Measurements from ENCODE around the gene UBE2D4.
"Not testable (repeated sequence)": the region's sequence is repeated elsewhere in the genome, so short reads cannot be mapped to it uniquely, and the experiment has no call there.

UBE2D4 gene

GRCh38 chr7:43937444-43937843 is 11.2 kb downstream of the UBE2D4 start:
- no peak for ATAC-seq
- Mint-ChIP-seq H3K27me3 (no peaks in the 10 kb centered on the region), H3K4me3 (no peak overlapping the region), H3K27ac (no peak overlapping the region), H3K4me1 (no peaks in the 10 kb centered on the region), H3K9me3 (no peaks in the 10 kb centered on the region)
- DNase-seq: no peak

GRCh38 chr7:43938892-43939482 is 12.8 kb downstream of the UBE2D4 start:
- H3K4me3 Mint-ChIP-seq: no peak overlapping the region
- no peaks in the 10 kb centered on the region for H3K9me3 Mint-ChIP-seq
- DNase-seq (no peak), ATAC-seq (no peak)
- no peaks in the 10 kb centered on the region for H3K27me3 Mint-ChIP-seq
- H3K4me1 Mint-ChIP-seq: no peaks in the 10 kb centered on the region
- H3K27ac Mint-ChIP-seq: no peak overlapping the region

- Mint-ChIP-seq H3K27me3 (no peaks in the 10 kb centered on the region), H3K27ac (no peak overlapping the region), H3K4me3 (no peak overlapping the region), H3K9me3 (no peaks in the 10 kb centered on the region), H3K4me1 (no peaks in the 10 kb centered on the region)
- no peak for ATAC-seq
- DNase-seq: no peak
Measured at GRCh38 chr7:43942250-43942649, 16.0 kb downstream of the UBE2D4 start.

- no peak overlapping the region for H3K4me3 Mint-ChIP-seq
- peak overlapping the region in 1 of 2 donors; percentile 8 for H3K27ac Mint-ChIP-seq
- H3K9me3 Mint-ChIP-seq: no peaks in the 10 kb centered on the region
- DNase-seq (no peak), ATAC-seq (no peak)
- H3K4me1 Mint-ChIP-seq: no peaks in the 10 kb centered on the region
- H3K27me3 Mint-ChIP-seq: no peaks in the 10 kb centered on the region
Measured at GRCh38 chr7:43942997-43943396, 16.8 kb downstream of the UBE2D4 start.

- DNase-seq: no peak
- H3K27ac Mint-ChIP-seq: peak overlapping the region in 1 of 2 donors; percentile 8
Measured at GRCh38 chr7:43943417-43944187, 17.4 kb downstream of the UBE2D4 start.

GRCh38 chr7:43944286-43944685 is 18.1 kb downstream of the UBE2D4 start:
- Mint-ChIP-seq H3K27ac (no peak overlapping the region), H3K27me3 (no peaks in the 10 kb centered on the region), H3K4me1 (no peaks in the 10 kb centered on the region), H3K9me3 (no peaks in the 10 kb centered on the region), H3K4me3 (no peak overlapping the region)
- ATAC-seq (no peak), DNase-seq (no peak)

More at GRCh38 chr7:43943417-43944187, 17.4 kb downstream of the UBE2D4 start:
- H3K4me1 Mint-ChIP-seq: no peaks in the 10 kb centered on the region
- H3K9me3 Mint-ChIP-seq: no peaks in the 10 kb centered on the region
- H3K27me3 Mint-ChIP-seq: no peaks in the 10 kb centered on the region
- ATAC-seq: no peak
- H3K4me3 Mint-ChIP-seq: no peak overlapping the region

- peak overlapping the region in 1 of 2 donors; percentile 65 for H3K27ac Mint-ChIP-seq
- no peaks in the 10 kb centered on the region for H3K9me3 Mint-ChIP-seq
- H3K4me1 Mint-ChIP-seq: peaks cover 8% of the 10 kb centered on the region
- H3K4me3 Mint-ChIP-seq: no peak overlapping the region
- ATAC-seq (no peak), DNase-seq (no peak)
- H3K27me3 Mint-ChIP-seq: no peaks in the 10 kb centered on the region
Measured at GRCh38 chr7:43952028-43952427, 25.8 kb downstream of the UBE2D4 start.

GRCh38 chr7:43953071-43953470 is 26.8 kb downstream of the UBE2D4 start:
- H3K27ac Mint-ChIP-seq: peak overlapping the region in 1 of 2 donors; percentile 20
- H3K9me3 Mint-ChIP-seq: no peaks in the 10 kb centered on the region
- H3K4me1 Mint-ChIP-seq: peaks cover 8% of the 10 kb centered on the region
- no peaks in the 10 kb centered on the region for H3K27me3 Mint-ChIP-seq
- ATAC-seq: no peak
- no peak overlapping the region for H3K4me3 Mint-ChIP-seq
- DNase-seq: no peak

GRCh38 chr7:43954524-43955228 is 28.4 kb downstream of the UBE2D4 start:
- no peaks in the 10 kb centered on the region for H3K27me3 Mint-ChIP-seq
- peaks cover 8% of the 10 kb centered on the region for H3K4me1 Mint-ChIP-seq
- no peaks in the 10 kb centered on the region for H3K9me3 Mint-ChIP-seq
- DNase-seq (no peak), ATAC-seq (peak; percentile 81)
- peak overlapping the region in 1 of 2 donors; percentile 7 for H3K27ac Mint-ChIP-seq
- H3K4me3 Mint-ChIP-seq: no peak overlapping the region

- H3K27me3 Mint-ChIP-seq: no peaks in the 10 kb centered on the region
- peaks cover 8% of the 10 kb centered on the region for H3K4me1 Mint-ChIP-seq
- H3K27ac Mint-ChIP-seq: peak overlapping the region in 1 of 2 donors; percentile 37
- H3K4me3 Mint-ChIP-seq: no peak overlapping the region
- DNase-seq: no peak
- H3K9me3 Mint-ChIP-seq: no peaks in the 10 kb centered on the region
- ATAC-seq: no peak
Measured at GRCh38 chr7:43956027-43956426, 29.8 kb downstream of the UBE2D4 start.

GRCh38 chr7:43960933-43961332 is 34.7 kb downstream of the UBE2D4 start:
- ATAC-seq: no peak
- H3K4me3 Mint-ChIP-seq: no peak overlapping the region
- DNase-seq: no peak
- no peaks in the 10 kb centered on the region for H3K9me3 Mint-ChIP-seq
- no peaks in the 10 kb centered on the region for H3K27me3 Mint-ChIP-seq
- peak overlapping the region in 1 of 2 donors; percentile 34 for H3K27ac Mint-ChIP-seq
- peaks cover 5% of the 10 kb centered on the region for H3K4me1 Mint-ChIP-seq

GRCh38 chr7:43966392-43966791 is 40.2 kb downstream of the UBE2D4 start:
- H3K9me3 Mint-ChIP-seq, ATAC-seq, H3K27ac Mint-ChIP-seq, H3K4me3 Mint-ChIP-seq, H3K27me3 Mint-ChIP-seq, H3K4me1 Mint-ChIP-seq, DNase-seq: not testable (repeated sequence)

- H3K9me3 Mint-ChIP-seq, H3K4me1 Mint-ChIP-seq: not testable (repeated sequence)
Measured at GRCh38 chr7:43968172-43969040, 42.2 kb downstream of the UBE2D4 start.

GRCh38 chr7:43969586-43969985 is 43.4 kb downstream of the UBE2D4 start:
- not testable (repeated sequence) for DNase-seq, H3K4me1 Mint-ChIP-seq, H3K4me3 Mint-ChIP-seq, H3K9me3 Mint-ChIP-seq, H3K27me3 Mint-ChIP-seq, H3K27ac Mint-ChIP-seq
- ATAC-seq: peak; percentile 33

More at GRCh38 chr7:43968172-43969040, 42.2 kb downstream of the UBE2D4 start:
- H3K4me3 Mint-ChIP-seq, H3K27me3 Mint-ChIP-seq, H3K27ac Mint-ChIP-seq, DNase-seq: not testable (repeated sequence)
- peak; percentile 44 for ATAC-seq

- not testable (repeated sequence) for DNase-seq, H3K27me3 Mint-ChIP-seq, H3K4me1 Mint-ChIP-seq, H3K27ac Mint-ChIP-seq, ATAC-seq, H3K9me3 Mint-ChIP-seq, H3K4me3 Mint-ChIP-seq
Measured at GRCh38 chr7:43970698-43971097, 44.5 kb downstream of the UBE2D4 start.

Data from stimulated activated naive CD8-positive, alpha-beta T cell treated with anti-CD3 and anti-CD28 coated beads, Interleukin-15, amount 100 ng/mL, for 72 hours (primary cell).